GM21825 (cell line): ENCODE measurements around the gene ZC3H14.
A peak's percentile ranks its signal among the peaks of the same experiment; 100 is the strongest.

Experiments
- ATAC-seq: cut with Tn5 transposase; IDR thresholded peaks from one replicate; pipeline ENCODE4 v1.9.1; 2021; ENCODE audit warnings: mild to moderate bottlenecking, moderate library complexity; ENCODE audit not compliant: unreplicated experiment

ZC3H14 gene

DNA sequence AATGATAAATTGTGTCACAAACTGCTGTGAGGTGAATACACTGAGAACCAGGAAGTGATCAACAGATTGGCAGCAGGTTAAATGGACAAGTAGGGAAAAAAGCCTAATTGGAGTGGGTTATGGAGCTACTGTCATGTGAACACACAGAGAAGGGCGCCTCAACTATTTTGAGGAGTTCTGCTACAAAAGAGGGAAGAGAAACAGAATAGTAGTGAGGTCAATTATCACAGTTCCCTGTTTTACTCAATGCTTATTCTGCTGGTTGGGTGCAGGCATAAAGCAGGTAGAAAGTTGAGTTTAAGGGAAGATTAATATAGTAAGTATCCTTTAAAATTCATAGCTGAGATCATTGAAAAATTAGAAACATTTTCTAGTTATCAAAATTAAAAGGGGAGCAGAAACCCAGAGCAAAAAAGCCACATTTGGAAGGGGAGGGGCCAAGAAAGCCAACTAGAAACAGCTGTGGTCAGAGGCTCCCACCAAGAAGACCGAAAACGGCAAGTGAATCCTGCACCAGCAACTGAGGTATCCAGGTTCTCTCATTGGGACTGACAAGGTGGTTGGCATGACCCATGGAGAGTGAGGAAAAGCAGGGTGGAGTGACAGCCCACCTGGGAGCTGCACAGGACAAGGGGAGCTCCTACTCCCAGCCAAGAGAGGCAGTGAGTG, 105.7 kb downstream of the ZC3H14 start:
- peak; percentile 72 for ATAC-seq

- ATAC-seq, result no peak
Measured at GRCh38 chr14:88669346-88669745, 106.5 kb downstream of the ZC3H14 start.
